Measurements from ENCODE around the gene CD34.
"Not testable (repeated sequence)": the region's sequence is repeated elsewhere in the genome, so short reads cannot be mapped to it uniquely, and the experiment has no call there.

The CD34 gene

GRCh38 chr1:207948536-207949250 is 37.8 kb upstream of the CD34 start:
- no peak overlapping the region for H3K4me3 ChIP-seq (ENCODE audit: low read depth, low read length)
- TF ChIP-seq CTCF (IDR thresholded peaks at IDR 0.05; ENCODE audit: insufficient read depth, low read length, missing control alignments), result no peak
- DNase-seq (ENCODE audit: low read depth, low spot score), result no peak
- CTCF ChIA-PET, result interaction anchor here (7.8 kb wide), 1 partner anchor 15 kb away, joined by 55 read pairs; no protein-coding TSS in a partner anchor
- POLR2A ChIA-PET, result no interaction called here

- TF ChIP-seq CTCF (IDR thresholded peaks at IDR 0.05; ENCODE audit: insufficient read depth, low read length, missing control alignments), result no peak
- ChIA-PET POLR2A (no interaction called here), CTCF (interaction anchor here (1.1 to 7.8 kb wide), 4 partner anchors 11 to 62 kb away, joined by 3 to 55 read pairs (median 8); no protein-coding TSS in a partner anchor)
- no peak overlapping the region for H3K4me3 ChIP-seq (ENCODE audit: low read depth, low read length)
- DNase-seq (ENCODE audit: low read depth, low spot score), result no peak
These were observed 35.8 kb upstream of the CD34 start for GRCh38 chr1:207946756-207947155.

- ChIA-PET POLR2A (no interaction called here), CTCF (interaction anchor here (1.1 to 7.8 kb wide), 6 partner anchors 13 to 60 kb away, joined by 3 to 55 read pairs (median 4); no protein-coding TSS in a partner anchor)
- no peak for TF ChIP-seq CTCF (IDR thresholded peaks at IDR 0.05; ENCODE audit: insufficient read depth, low read length, missing control alignments)
- no peak overlapping the region for H3K4me3 ChIP-seq (ENCODE audit: low read depth, low read length)
- DNase-seq (ENCODE audit: low read depth, low spot score), result no peak
These were observed 33.6 kb upstream of the CD34 start for GRCh38 chr1:207944571-207944970.

GRCh38 chr1:207942337-207942741 is 31.4 kb upstream of the CD34 start:
- H3K4me3 ChIP-seq (ENCODE audit: low read depth, low read length); DNase-seq (ENCODE audit: low read depth, low spot score): not testable (repeated sequence)
- CTCF ChIA-PET, result interaction anchor here (7.8 kb wide), 1 partner anchor 21 kb away, joined by 55 read pairs; no protein-coding TSS in a partner anchor

GRCh38 chr1:207941665-207942064 is 30.7 kb upstream of the CD34 start:
- ChIA-PET POLR2A (no interaction called here), CTCF (interaction anchor here (7.8 kb wide), 1 partner anchor 22 kb away, joined by 55 read pairs; no protein-coding TSS in a partner anchor)
- no peak overlapping the region for H3K4me3 ChIP-seq (ENCODE audit: low read depth, low read length)
- no peak for TF ChIP-seq CTCF (IDR thresholded peaks at IDR 0.05; ENCODE audit: insufficient read depth, low read length, missing control alignments)
- no peak for DNase-seq (ENCODE audit: low read depth, low spot score)

More at GRCh38 chr1:207942337-207942741, 31.4 kb upstream of the CD34 start:
- POLR2A ChIA-PET, result not testable (repeated sequence)

- no peak overlapping the region for H3K4me3 ChIP-seq (ENCODE audit: low read depth, low read length)
- no peak for TF ChIP-seq CTCF (IDR thresholded peaks at IDR 0.05; ENCODE audit: insufficient read depth, low read length, missing control alignments)
- DNase-seq (ENCODE audit: low read depth, low spot score), result no peak
- ChIA-PET CTCF (interaction anchor here (1.5 to 1.8 kb wide), 3 partner anchors 25 to 60 kb away, joined by 5 to 10 read pairs (median 7); no protein-coding TSS in a partner anchor), POLR2A (no interaction called here)
These were observed 27.1 kb upstream of the CD34 start for GRCh38 chr1:207938016-207938415.

All from AG04449 (cell line).